ENCODE measurements around the gene FBXO41.
"Not testable (repeated sequence)": the region's sequence is repeated elsewhere in the genome, so short reads cannot be mapped to it uniquely, and the experiment has no call there.

FBXO41 gene

GRCh38 chr2:73266061-73266901 is 18.0 kb downstream of the FBXO41 start:
- H3K4me3 ChIP-seq (ENCODE audit: low read length), result no peak overlapping the region
- TF ChIP-seq, protein P1, sequence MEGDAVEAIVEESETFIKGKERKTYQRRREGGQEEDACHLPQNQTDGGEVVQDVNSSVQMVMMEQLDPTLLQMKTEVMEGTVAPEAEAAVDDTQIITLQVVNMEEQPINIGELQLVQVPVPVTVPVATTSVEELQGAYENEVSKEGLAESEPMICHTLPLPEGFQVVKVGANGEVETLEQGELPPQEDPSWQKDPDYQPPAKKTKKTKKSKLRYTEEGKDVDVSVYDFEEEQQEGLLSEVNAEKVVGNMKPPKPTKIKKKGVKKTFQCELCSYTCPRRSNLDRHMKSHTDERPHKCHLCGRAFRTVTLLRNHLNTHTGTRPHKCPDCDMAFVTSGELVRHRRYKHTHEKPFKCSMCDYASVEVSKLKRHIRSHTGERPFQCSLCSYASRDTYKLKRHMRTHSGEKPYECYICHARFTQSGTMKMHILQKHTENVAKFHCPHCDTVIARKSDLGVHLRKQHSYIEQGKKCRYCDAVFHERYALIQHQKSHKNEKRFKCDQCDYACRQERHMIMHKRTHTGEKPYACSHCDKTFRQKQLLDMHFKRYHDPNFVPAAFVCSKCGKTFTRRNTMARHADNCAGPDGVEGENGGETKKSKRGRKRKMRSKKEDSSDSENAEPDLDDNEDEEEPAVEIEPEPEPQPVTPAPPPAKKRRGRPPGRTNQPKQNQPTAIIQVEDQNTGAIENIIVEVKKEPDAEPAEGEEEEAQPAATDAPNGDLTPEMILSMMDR (IDR thresholded peaks at IDR 0.05; ENCODE audit: insufficient read depth, low read depth, low read length, missing control alignments), result no peak
- DNase-seq (ENCODE audit: low read depth), result peak; percentile 58

DNA sequence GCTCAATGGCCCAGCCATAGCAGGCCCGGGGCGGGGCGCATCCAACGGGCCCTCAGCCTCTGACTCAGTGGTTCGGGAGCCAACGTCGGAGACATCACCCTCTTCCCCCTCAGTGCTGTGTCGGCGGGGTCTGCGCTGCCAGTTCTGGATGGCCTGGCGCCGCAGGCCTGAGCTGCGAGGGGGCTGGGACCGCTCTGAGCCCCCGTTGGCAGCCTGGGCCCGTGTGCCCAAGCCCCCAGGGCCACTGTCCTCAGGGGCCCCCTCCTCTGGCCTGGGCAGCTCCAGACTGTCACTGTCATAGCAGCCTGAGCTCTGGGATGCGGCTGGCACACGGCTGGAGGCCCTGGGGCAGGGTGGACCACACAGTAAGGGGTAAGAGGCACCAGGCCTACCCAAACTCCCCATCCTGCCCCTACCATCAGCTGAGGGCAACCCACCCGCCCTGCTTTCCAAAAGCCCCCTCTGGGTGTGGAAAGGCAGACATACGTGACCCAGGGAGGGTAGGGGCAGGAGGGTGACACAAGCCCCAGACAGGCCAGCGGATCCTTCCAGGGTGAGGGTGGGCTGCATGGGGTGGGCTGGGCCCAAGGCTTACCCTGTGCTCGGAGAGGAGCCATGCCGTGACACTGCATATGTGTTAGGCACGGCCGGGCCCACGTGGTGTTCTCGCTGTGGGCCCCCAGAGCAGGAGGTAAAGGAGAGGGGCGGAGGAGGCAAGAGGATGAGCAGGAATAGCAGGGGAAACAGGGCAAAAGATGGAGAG is 18.8 kb downstream of the FBXO41 start:
- DNase-seq (ENCODE audit: low read depth), result no peak
- TF ChIP-seq, protein P1 (IDR thresholded peaks at IDR 0.05; ENCODE audit: insufficient read depth, low read depth, low read length, missing control alignments), result no peak
- H3K4me3 ChIP-seq (ENCODE audit: low read length), result no peak overlapping the region

GRCh38 chr2:73264783-73265182 is 19.5 kb downstream of the FBXO41 start:
- no peak for DNase-seq (ENCODE audit: low read depth)
- H3K4me3 ChIP-seq (ENCODE audit: low read length), result no peak overlapping the region
- TF ChIP-seq, protein P1 (IDR thresholded peaks at IDR 0.05; ENCODE audit: insufficient read depth, low read depth, low read length, missing control alignments), result no peak

- DNase-seq (ENCODE audit: low read depth), result no peak
- H3K4me3 ChIP-seq (ENCODE audit: low read length), result no peak overlapping the region
- TF ChIP-seq, protein P1 (IDR thresholded peaks at IDR 0.05; ENCODE audit: insufficient read depth, low read depth, low read length, missing control alignments), result no peak
Observed at GRCh38 chr2:73264332-73264606, 20.0 kb downstream of the FBXO41 start.

DNA sequence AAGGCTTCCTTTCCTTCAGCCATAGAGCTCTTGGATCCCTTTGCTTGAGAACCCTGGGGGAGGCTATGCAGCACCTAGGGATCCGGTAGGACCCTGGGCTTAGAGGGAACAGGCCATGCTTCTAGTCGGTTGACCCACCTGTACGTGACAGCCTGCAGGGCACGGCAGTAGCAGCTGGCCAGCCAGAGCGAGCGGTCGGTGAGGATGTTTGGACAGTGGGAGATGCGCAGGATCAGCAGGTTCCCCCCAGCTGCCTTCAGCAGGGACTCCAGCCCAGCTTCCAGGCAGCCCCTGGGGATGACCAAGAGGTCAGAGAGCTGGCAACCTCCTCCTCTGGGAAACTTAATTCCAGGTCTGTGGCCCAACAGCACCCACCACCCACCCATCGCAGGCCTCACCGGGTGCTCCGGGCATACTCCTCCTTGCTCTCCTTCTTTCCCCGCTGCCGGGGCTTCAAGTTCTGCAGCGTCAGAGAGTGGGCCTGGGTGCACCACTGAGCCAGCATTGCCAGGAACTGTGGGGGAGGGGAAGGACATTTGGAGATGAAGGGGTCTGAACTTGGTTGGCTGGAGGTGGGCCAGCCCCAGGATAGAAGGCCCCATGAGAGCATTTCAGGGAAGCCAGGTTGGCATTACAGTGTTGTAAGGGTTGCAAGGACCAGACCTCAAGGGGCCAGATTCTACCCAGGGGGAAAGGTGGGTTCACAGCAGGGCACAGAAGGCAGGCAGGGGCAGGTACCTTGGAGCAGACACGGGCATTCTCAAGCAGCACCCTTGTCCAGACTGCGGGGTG is 20.5 kb downstream of the FBXO41 start:
- TF ChIP-seq, protein P1 (IDR thresholded peaks at IDR 0.05; ENCODE audit: insufficient read depth, low read depth, low read length, missing control alignments), result no peak
- H3K4me3 ChIP-seq (ENCODE audit: low read length), result no peak overlapping the region
- DNase-seq (ENCODE audit: low read depth), result no peak

- not testable (repeated sequence) for DNase-seq (ENCODE audit: low read depth); H3K4me3 ChIP-seq (ENCODE audit: low read length)
Observed at GRCh38 chr2:73262691-73263429, 21.4 kb downstream of the FBXO41 start.

All from epithelial cell of esophagus (primary cell).